ENCODE data around the gene HNF1A.

HNF1A gene

GRCh38 chr12:120959111-120959878 lies 19.0 kb upstream of the HNF1A start:
- no peak for DNase-seq (ENCODE audit: low read depth in 3 of 3)

GRCh38 chr12:120960657-120961056 lies 17.7 kb upstream of the HNF1A start:
- peak in 1 of 3 experiments; percentile 17 for DNase-seq (ENCODE audit: low read depth in 3 of 3)

- DNase-seq (ENCODE audit: low read depth in 3 of 3): no peak
Observed at GRCh38 chr12:120961604-120962531, 16.5 kb upstream of the HNF1A start.

GRCh38 chr12:120962532-120963020 lies 15.8 kb upstream of the HNF1A start:
- DNase-seq (ENCODE audit: low read depth in 3 of 3): no peak

- no peak for DNase-seq (ENCODE audit: low read depth in 3 of 3)
Observed at GRCh38 chr12:120964298-120964697, 14.0 kb upstream of the HNF1A start.

- no peak for DNase-seq (ENCODE audit: low read depth in 3 of 3)
Observed at GRCh38 chr12:120965534-120966091, 12.7 kb upstream of the HNF1A start.

- DNase-seq (ENCODE audit: low read depth in 3 of 3): no peak
Observed at GRCh38 chr12:120970310-120970709, 8.0 kb upstream of the HNF1A start.

- DNase-seq (ENCODE audit: low read depth in 3 of 3): no peak
Observed at GRCh38 chr12:120971299-120972180, 6.8 kb upstream of the HNF1A start.

GRCh38 chr12:120972870-120973543 lies 5.3 kb upstream of the HNF1A start:
- DNase-seq (ENCODE audit: low read depth in 3 of 3): no peak

GRCh38 chr12:120977531-120978295 lies 630 bp upstream of the HNF1A start:
- DNase-seq (ENCODE audit: low read depth in 3 of 3): no peak

GRCh38 chr12:120979220-120979861 lies 998 bp downstream of the HNF1A start:
- DNase-seq (ENCODE audit: low read depth in 3 of 3): no peak

GRCh38 chr12:120979862-120980696 lies 1.7 kb downstream of the HNF1A start:
- no peak for DNase-seq (ENCODE audit: low read depth in 3 of 3)

- no peak for DNase-seq (ENCODE audit: low read depth in 3 of 3)
Observed at GRCh38 chr12:120980800-120981368, 2.5 kb downstream of the HNF1A start.

GRCh38 chr12:120981407-120981941 lies 3.1 kb downstream of the HNF1A start:
- DNase-seq (ENCODE audit: low read depth in 3 of 3): no peak

GRCh38 chr12:120982659-120983058 lies 4.3 kb downstream of the HNF1A start:
- DNase-seq (ENCODE audit: low read depth in 3 of 3): no peak

GRCh38 chr12:120983759-120984158 lies 5.4 kb downstream of the HNF1A start:
- DNase-seq (ENCODE audit: low read depth in 3 of 3): no peak

- DNase-seq (ENCODE audit: low read depth in 3 of 3): no peak
Observed at GRCh38 chr12:120984351-120984898, 6.1 kb downstream of the HNF1A start.

GRCh38 chr12:120988234-120988633 lies 9.9 kb downstream of the HNF1A start:
- DNase-seq (ENCODE audit: low read depth in 3 of 3): no peak

All from stimulated activated CD4-positive, alpha-beta T cell treated with anti-CD3 and anti-CD28 coated beads, TNF-alpha, amount 100 ng/mL, for 24 hours (primary cell).